ENCODE results near the gene FERMT1. TPM values are rescaled to one million over a fixed set of nuclear protein-coding genes. Genes with fewer than 3 reads are reported as not detected.

The FERMT1 gene
- total RNA-seq, 1 experiment from 2014 or later: 1.3 TPM

DNA sequence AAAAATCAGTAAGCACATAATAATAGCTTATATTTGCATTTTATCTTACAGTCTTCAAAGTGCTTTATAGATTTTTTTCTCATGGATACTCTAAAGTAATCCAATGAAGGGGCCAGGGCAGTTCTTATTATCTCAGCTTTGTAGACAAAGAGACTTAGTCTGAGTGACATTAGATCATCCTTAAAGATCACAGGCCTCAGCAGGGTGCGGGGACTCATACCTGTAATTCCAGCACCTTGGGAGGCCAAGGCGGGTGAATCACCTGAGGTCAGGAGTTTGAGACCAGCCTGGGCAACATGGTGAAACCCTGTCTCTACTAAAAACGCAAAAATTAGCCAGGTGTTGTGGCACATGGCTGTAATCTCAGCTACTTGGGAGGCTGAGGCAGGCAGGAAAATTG lies 14.5 kb downstream of the FERMT1 start:
- CTCF ChIA-PET: no interaction called here
- no peaks in the 10 kb centered on the region for H3K36me3 ChIP-seq (ENCODE audit: insufficient read depth, low read length, poor library complexity, severe bottlenecking)
- TF ChIP-seq, protein P1, sequence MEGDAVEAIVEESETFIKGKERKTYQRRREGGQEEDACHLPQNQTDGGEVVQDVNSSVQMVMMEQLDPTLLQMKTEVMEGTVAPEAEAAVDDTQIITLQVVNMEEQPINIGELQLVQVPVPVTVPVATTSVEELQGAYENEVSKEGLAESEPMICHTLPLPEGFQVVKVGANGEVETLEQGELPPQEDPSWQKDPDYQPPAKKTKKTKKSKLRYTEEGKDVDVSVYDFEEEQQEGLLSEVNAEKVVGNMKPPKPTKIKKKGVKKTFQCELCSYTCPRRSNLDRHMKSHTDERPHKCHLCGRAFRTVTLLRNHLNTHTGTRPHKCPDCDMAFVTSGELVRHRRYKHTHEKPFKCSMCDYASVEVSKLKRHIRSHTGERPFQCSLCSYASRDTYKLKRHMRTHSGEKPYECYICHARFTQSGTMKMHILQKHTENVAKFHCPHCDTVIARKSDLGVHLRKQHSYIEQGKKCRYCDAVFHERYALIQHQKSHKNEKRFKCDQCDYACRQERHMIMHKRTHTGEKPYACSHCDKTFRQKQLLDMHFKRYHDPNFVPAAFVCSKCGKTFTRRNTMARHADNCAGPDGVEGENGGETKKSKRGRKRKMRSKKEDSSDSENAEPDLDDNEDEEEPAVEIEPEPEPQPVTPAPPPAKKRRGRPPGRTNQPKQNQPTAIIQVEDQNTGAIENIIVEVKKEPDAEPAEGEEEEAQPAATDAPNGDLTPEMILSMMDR (conservative IDR thresholded peaks at IDR 0.05; ENCODE audit: low read depth, low read length): no peak
- TF ChIP-seq EZH2 (IDR thresholded peaks at IDR 0.05; ENCODE audit: borderline replicate concordance, low read depth, low read length, poor library complexity, severe bottlenecking): no peak
- H3K4me1 ChIP-seq (ENCODE audit: insufficient read depth, low read length, poor library complexity, severe bottlenecking): no peaks in the 10 kb centered on the region
- no peak overlapping the region for H3K4me3 ChIP-seq (ENCODE audit: low read depth, low read length, poor library complexity, severe bottlenecking)
- no TSS peak for BruUV-seq (replicated peaks)
- intact Hi-C loops (cut with micrococcal nuclease; ENCODE audit: unreplicated experiment): no loop called here
- H3K27me3 ChIP-seq (replicated peaks; ENCODE audit: insufficient read depth, low read depth, low read length, poor library complexity): no peaks in the 10 kb centered on the region
- POLR2A ChIA-PET (ENCODE audit: low non-redundant PET): no interaction called here
- H3K9me3 ChIP-seq (ENCODE audit: low read depth, low read length, poor library complexity, severe bottlenecking): no peaks in the 10 kb centered on the region
- no peak for DNase-seq (ENCODE audit: low spot score)
- no peak overlapping the region for H3K27ac ChIP-seq (ENCODE audit: low read depth, low read length, poor library complexity, severe bottlenecking)

DNA sequence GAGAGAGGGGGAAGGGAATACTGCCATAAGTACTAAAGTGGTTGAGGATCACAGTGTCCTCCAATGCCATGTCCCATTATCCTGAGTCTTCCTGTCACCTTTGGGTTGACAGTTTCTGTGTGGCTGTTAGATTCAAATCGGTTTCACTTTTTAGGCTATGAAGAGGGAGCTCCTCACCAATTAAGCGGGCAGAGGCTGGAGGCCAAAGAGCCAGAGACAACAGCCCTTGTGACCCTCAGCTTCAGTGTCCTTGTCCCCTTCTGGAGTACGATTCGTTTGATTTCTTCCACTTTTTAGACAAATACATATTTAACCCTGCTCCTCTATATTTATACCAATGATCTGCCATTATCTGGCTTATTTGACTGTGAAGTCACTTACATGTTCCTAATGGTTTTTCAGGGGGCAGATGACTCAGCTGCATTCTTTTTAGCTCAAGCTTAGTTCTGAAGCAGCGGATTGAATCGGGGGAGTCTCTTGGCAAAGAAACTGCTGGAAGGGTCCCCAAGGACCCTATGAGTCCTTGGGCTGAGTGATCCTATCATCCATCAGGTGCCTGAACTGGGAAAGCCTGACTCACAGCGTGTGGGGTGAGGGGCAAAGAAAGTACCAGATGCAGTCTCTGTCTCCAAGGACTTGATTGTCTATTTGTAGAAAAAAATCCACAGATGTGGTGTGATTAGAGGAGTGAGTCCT lies 18.2 kb downstream of the FERMT1 start:
- intact Hi-C loops (cut with micrococcal nuclease; ENCODE audit: unreplicated experiment): no loop called here
- peak; percentile 14 for DNase-seq (ENCODE audit: low spot score)
- no peak overlapping the region for H3K27ac ChIP-seq (ENCODE audit: low read depth, low read length, poor library complexity, severe bottlenecking)
- H3K36me3 ChIP-seq (ENCODE audit: insufficient read depth, low read length, poor library complexity, severe bottlenecking): no peaks in the 10 kb centered on the region
- ChIA-PET CTCF (no interaction called here), POLR2A (ENCODE audit: low non-redundant PET) (interaction anchor here (0.5 kb wide), 1 partner anchor 15 kb away, joined by 5 read pairs; no protein-coding TSS in a partner anchor)
- H3K4me1 ChIP-seq (ENCODE audit: insufficient read depth, low read length, poor library complexity, severe bottlenecking): no peaks in the 10 kb centered on the region
- no TSS peak for BruUV-seq (replicated peaks)
- no peaks in the 10 kb centered on the region for H3K27me3 ChIP-seq (replicated peaks; ENCODE audit: insufficient read depth, low read depth, low read length, poor library complexity)
- H3K4me3 ChIP-seq (ENCODE audit: low read depth, low read length, poor library complexity, severe bottlenecking): no peak overlapping the region
- H3K9me3 ChIP-seq (ENCODE audit: low read depth, low read length, poor library complexity, severe bottlenecking): no peaks in the 10 kb centered on the region
- TF ChIP-seq, protein P1 (conservative IDR thresholded peaks at IDR 0.05; ENCODE audit: low read depth, low read length): no peak

DNA sequence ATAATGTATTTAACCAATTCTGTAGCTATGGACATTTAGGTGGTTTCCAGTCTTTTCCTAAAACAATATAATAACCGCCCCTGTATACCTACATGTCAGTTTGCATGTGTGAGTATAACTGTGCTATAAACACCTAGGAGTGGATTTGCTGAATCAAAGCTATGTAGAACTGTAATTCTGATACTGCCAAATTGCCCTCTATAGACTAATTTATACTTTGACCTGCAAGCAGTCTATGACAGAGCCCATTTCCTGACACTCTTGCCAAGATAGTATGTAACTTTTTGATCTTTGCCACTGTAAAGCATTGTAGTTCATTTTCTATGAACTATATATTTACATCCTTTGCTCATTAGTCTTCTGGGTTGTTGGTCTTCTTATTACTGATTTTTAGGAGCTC lies 19.5 kb downstream of the FERMT1 start:
- ChIA-PET CTCF (no interaction called here), POLR2A (ENCODE audit: low non-redundant PET) (interaction anchor here (0.8 kb wide), 1 partner anchor 10 kb away, joined by 7 read pairs; no protein-coding TSS in a partner anchor)
- Histone ChIP-seq H3K36me3 (ENCODE audit: insufficient read depth, low read length, poor library complexity, severe bottlenecking) (no peaks in the 10 kb centered on the region), H3K9me3 (ENCODE audit: low read depth, low read length, poor library complexity, severe bottlenecking) (no peaks in the 10 kb centered on the region), H3K27me3 (replicated peaks; ENCODE audit: insufficient read depth, low read depth, low read length, poor library complexity) (no peaks in the 10 kb centered on the region), H3K27ac (ENCODE audit: low read depth, low read length, poor library complexity, severe bottlenecking) (no peak overlapping the region), H3K4me1 (ENCODE audit: insufficient read depth, low read length, poor library complexity, severe bottlenecking) (no peaks in the 10 kb centered on the region), H3K4me3 (ENCODE audit: low read depth, low read length, poor library complexity, severe bottlenecking) (no peak overlapping the region)
- DNase-seq (ENCODE audit: low spot score): no peak
- intact Hi-C loops (cut with micrococcal nuclease; ENCODE audit: unreplicated experiment): no loop called here
- no TSS peak for BruUV-seq (replicated peaks)
- no peak for TF ChIP-seq EZH2 (IDR thresholded peaks at IDR 0.05; ENCODE audit: borderline replicate concordance, low read depth, low read length, poor library complexity, severe bottlenecking)
- TF ChIP-seq, protein P1 (conservative IDR thresholded peaks at IDR 0.05; ENCODE audit: low read depth, low read length): no peak

Measured in A673 (cell line).